Parathyroid adenoma (tissue), 2 donors: ENCODE measurements around the gene GABRD.

Experiments
- H2AFZ ChIP-seq: fragments of 300-600 bp; sonication (generic); one replicate; pipeline ENCODE4 v1.7.0; 2017; ENCODE audit warnings: antibody characterized with exemption, mild to moderate bottlenecking
- H3K27ac ChIP-seq: fragments of 300-600 bp; sonication (generic); one replicate; pipeline ENCODE4 v1.7.0; 2017
- H3K27me3 ChIP-seq: fragments of 300-600 bp; sonication (generic); one replicate; pipeline ENCODE4 v1.7.0; 2017; ENCODE audit warnings: low read length; ENCODE audit not compliant: control insufficient read depth, insufficient read depth
- H3K36me3 ChIP-seq: fragments of 300-600 bp; sonication (generic); one replicate; pipeline ENCODE4 v1.7.0; 2017; ENCODE audit warnings: low read length; ENCODE audit not compliant: control insufficient read depth, insufficient read depth
- H3K4me1 ChIP-seq: fragments of 300-600 bp; sonication (generic); one replicate; pipeline ENCODE4 v1.7.0; 2017; ENCODE audit warnings: control low read depth
- H3K4me2 ChIP-seq: fragments of 300-600 bp; sonication (generic); one replicate; pipeline ENCODE4 v1.7.0; 2017; ENCODE audit warnings: low read length
- H3K4me3 ChIP-seq: fragments of 300-600 bp; sonication (generic); one replicate; pipeline ENCODE4 v1.7.0; 2017; ENCODE audit warnings: low read depth, low read length
- H3K79me2 ChIP-seq: fragments of 300-600 bp; sonication (generic); one replicate; pipeline ENCODE4 v1.7.0; 2017; ENCODE audit warnings: control low read depth
- H3K9ac ChIP-seq: fragments of 300-600 bp; sonication (generic); one replicate; pipeline ENCODE4 v1.7.0; 2017; ENCODE audit warnings: mild to moderate bottlenecking
- H3K9me3 ChIP-seq: fragments of 300-600 bp; sonication (generic); one replicate; pipeline ENCODE4 v1.7.0; 2017; ENCODE audit warnings: low read length; ENCODE audit not compliant: control insufficient read depth
- TF ChIP-seq, protein P1 (sequence below): fragments of 300-600 bp; sonication (generic); IDR thresholded peaks from one replicate; pipeline ENCODE4 v1.7.0; 2017; ENCODE audit warnings: antibody characterized with exemption, mild to moderate bottlenecking
- donor health status: primary hyperparathyroidism.

Gene GABRD

GRCh38 chr1:2065699-2066098 lies 46.6 kb downstream of the GABRD start:
- H2AFZ ChIP-seq = no peak overlapping the region
- no peaks in the 10 kb centered on the region for H3K36me3 ChIP-seq
- H3K9ac ChIP-seq = no peak overlapping the region
- H3K79me2 ChIP-seq = peaks cover 4% of the 10 kb centered on the region
- H3K4me1 ChIP-seq = no peaks in the 10 kb centered on the region
- no peaks in the 10 kb centered on the region for H3K9me3 ChIP-seq
- H3K27me3 ChIP-seq = no peaks in the 10 kb centered on the region
- no peak overlapping the region for H3K4me3 ChIP-seq
- no peak overlapping the region for H3K27ac ChIP-seq
- TF ChIP-seq, protein P1, sequence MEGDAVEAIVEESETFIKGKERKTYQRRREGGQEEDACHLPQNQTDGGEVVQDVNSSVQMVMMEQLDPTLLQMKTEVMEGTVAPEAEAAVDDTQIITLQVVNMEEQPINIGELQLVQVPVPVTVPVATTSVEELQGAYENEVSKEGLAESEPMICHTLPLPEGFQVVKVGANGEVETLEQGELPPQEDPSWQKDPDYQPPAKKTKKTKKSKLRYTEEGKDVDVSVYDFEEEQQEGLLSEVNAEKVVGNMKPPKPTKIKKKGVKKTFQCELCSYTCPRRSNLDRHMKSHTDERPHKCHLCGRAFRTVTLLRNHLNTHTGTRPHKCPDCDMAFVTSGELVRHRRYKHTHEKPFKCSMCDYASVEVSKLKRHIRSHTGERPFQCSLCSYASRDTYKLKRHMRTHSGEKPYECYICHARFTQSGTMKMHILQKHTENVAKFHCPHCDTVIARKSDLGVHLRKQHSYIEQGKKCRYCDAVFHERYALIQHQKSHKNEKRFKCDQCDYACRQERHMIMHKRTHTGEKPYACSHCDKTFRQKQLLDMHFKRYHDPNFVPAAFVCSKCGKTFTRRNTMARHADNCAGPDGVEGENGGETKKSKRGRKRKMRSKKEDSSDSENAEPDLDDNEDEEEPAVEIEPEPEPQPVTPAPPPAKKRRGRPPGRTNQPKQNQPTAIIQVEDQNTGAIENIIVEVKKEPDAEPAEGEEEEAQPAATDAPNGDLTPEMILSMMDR = no peak
- H3K4me2 ChIP-seq = no peak overlapping the region

GRCh38 chr1:2067393-2067792 lies 48.2 kb downstream of the GABRD start:
- H3K9ac ChIP-seq = no peak overlapping the region
- no peaks in the 10 kb centered on the region for H3K4me1 ChIP-seq
- TF ChIP-seq, protein P1 = no peak
- H2AFZ ChIP-seq = no peak overlapping the region
- peaks cover 6% of the 10 kb centered on the region for H3K79me2 ChIP-seq
- H3K27ac ChIP-seq = no peak overlapping the region
- no peaks in the 10 kb centered on the region for H3K27me3 ChIP-seq
- no peak overlapping the region for H3K4me3 ChIP-seq
- H3K36me3 ChIP-seq = no peaks in the 10 kb centered on the region
- no peak overlapping the region for H3K4me2 ChIP-seq
- no peaks in the 10 kb centered on the region for H3K9me3 ChIP-seq

DNA sequence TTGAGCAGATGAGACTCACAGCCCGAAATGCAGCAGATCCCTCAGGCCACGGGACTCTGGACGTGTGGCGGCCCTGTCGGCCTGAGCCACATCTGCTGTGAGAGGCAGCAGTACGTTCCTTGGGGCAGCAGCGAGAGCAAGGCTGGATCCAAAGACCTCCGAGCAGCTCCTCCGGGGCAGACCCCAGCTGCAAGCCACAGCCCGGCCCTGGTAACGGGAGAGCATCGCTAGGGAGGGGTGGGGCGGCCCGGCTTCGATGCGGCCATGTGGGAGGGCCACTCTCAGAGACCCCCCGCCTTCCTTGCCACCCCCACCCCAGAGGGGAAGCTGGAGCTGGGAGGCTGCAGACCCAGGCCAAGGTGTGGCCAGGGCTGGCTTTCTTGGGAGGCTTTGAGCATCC lies 48.8 kb downstream of the GABRD start:
- Histone ChIP-seq H3K9me3 (no peaks in the 10 kb centered on the region), H3K36me3 (no peaks in the 10 kb centered on the region), H3K27ac (no peak overlapping the region), H3K4me2 (no peak overlapping the region), H3K79me2 (peaks cover 6% of the 10 kb centered on the region), H3K9ac (no peak overlapping the region), H3K4me3 (no peak overlapping the region), H3K27me3 (no peaks in the 10 kb centered on the region), H2AFZ (no peak overlapping the region), H3K4me1 (no peaks in the 10 kb centered on the region)
- TF ChIP-seq, protein P1 = no peak

DNA sequence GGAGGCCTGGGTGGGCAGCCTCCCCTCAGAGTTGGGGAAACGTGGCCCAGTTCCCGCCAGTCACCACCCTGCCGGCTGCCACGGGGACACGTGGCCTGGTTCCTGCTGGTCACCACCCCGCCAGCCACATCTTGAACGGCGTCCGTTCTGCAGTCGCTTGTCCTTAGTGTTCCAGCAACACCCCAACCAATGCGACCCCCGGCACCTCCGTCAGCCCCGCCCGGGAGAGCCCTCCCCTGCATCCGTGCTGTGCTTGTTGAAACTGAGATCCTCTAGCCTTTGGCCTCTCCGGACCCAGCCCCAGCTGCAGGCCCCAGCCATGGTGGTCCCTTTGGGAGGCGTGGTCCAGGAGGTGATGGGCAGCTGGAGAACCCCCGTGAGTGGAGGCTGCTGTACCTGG lies 49.8 kb downstream of the GABRD start:
- no peak overlapping the region for H2AFZ ChIP-seq
- H3K36me3 ChIP-seq = no peaks in the 10 kb centered on the region
- H3K27ac ChIP-seq = no peak overlapping the region
- no peak overlapping the region for H3K4me2 ChIP-seq
- TF ChIP-seq, protein P1 = no peak
- H3K4me3 ChIP-seq = no peak overlapping the region
- H3K27me3 ChIP-seq = no peaks in the 10 kb centered on the region
- no peak overlapping the region for H3K9ac ChIP-seq
- H3K79me2 ChIP-seq = peaks cover 6% of the 10 kb centered on the region
- no peaks in the 10 kb centered on the region for H3K4me1 ChIP-seq
- no peaks in the 10 kb centered on the region for H3K9me3 ChIP-seq

GRCh38 chr1:2070016-2070415 lies 50.9 kb downstream of the GABRD start:
- TF ChIP-seq, protein P1 = no peak
- no peaks in the 10 kb centered on the region for H3K4me1 ChIP-seq
- no peak overlapping the region for H3K9ac ChIP-seq
- peaks cover 6% of the 10 kb centered on the region for H3K79me2 ChIP-seq
- no peaks in the 10 kb centered on the region for H3K9me3 ChIP-seq
- H3K36me3 ChIP-seq = no peaks in the 10 kb centered on the region
- no peak overlapping the region for H3K4me2 ChIP-seq
- no peak overlapping the region for H3K27ac ChIP-seq
- H2AFZ ChIP-seq = no peak overlapping the region
- H3K4me3 ChIP-seq = no peak overlapping the region
- no peaks in the 10 kb centered on the region for H3K27me3 ChIP-seq
